Measurements from ENCODE around the gene CCDC154. TPM values are rescaled to one million over a fixed set of nuclear protein-coding genes. Genes with fewer than 3 reads are reported as not detected.

Gene CCDC154
- total and polyA plus RNA-seq, 9 of the 15 experiments (the other 6 are each of a cell fraction or from before 2014, with no cell fraction given) = 0.15 to 1.4 (median 0.20) TPM; not detected in 5

DNA sequence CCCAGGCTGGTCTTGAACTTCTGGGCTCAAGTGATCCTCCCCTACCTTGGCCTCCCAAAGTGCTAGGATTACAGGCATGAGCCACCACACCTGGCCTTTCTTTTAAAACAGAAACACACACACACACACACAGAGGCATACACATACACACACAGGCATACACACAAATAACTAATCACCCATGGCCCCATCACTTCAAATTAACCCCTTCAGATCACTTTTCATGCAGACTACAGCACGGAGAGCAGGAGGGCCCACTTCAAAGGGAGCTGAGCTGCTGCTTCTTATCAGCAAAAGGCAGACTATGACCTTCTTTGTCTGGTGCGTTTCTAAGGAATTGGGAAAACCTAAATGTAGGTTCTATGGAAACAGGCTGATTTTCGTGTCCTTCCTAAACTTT lies 28.6 kb upstream of the CCDC154 start (continued):
- TF ChIP-seq SNAPC5 (CRISPR knock-in tag; IDR thresholded peaks at IDR 0.05) (no peak), PTRF (tag; IDR thresholded peaks at IDR 0.05) (no peak), ZNF668 (CRISPR knock-in tag; IDR thresholded peaks at IDR 0.05) (no peak), BDP1 (IDR thresholded peaks at IDR 0.05; ENCODE audit: insufficient read depth, insufficient read length) (no peak), PHF20 (IDR thresholded peaks at IDR 0.05; ENCODE audit: partially characterized antibody) (no peak), MEF2A (IDR thresholded peaks at IDR 0.05; ENCODE audit: control insufficient read depth, low read depth, low read length) (no peak), RB1 (IDR thresholded peaks at IDR 0.05; ENCODE audit: low read depth) (no peak), RFX5 (IDR thresholded peaks at IDR 0.05; ENCODE audit: low read depth, low read length) (no peak), EP300 (IDR thresholded peaks at IDR 0.05; ENCODE audit: low read length) (no peak), NELFE (IDR thresholded peaks at IDR 0.05; ENCODE audit: insufficient read depth, insufficient read length) (no peak), RHOXF2B (CRISPR knock-in tag; conservative IDR thresholded peaks at IDR 0.05) (no peak), MCM5 (IDR thresholded peaks at IDR 0.05; ENCODE audit: low read depth) (no peak), FIP1L1 (IDR thresholded peaks at IDR 0.05; ENCODE audit: low read depth, low read length, poor library complexity, severe bottlenecking) (no peak), BRF1 (IDR thresholded peaks at IDR 0.05; ENCODE audit: borderline replicate concordance, extremely low read depth, insufficient read length) (no peak), ZNF253 (CRISPR knock-in tag; conservative IDR thresholded peaks at IDR 0.05) (no peak), DPF2 (IDR thresholded peaks at IDR 0.05) (peak; percentile 86)
- TF ChIP-seq, protein P1, sequence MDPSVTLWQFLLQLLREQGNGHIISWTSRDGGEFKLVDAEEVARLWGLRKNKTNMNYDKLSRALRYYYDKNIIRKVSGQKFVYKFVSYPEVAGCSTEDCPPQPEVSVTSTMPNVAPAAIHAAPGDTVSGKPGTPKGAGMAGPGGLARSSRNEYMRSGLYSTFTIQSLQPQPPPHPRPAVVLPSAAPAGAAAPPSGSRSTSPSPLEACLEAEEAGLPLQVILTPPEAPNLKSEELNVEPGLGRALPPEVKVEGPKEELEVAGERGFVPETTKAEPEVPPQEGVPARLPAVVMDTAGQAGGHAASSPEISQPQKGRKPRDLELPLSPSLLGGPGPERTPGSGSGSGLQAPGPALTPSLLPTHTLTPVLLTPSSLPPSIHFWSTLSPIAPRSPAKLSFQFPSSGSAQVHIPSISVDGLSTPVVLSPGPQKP (CRISPR knock-in tag; IDR thresholded peaks at IDR 0.05) = no peak
- TF ChIP-seq, protein P2, sequence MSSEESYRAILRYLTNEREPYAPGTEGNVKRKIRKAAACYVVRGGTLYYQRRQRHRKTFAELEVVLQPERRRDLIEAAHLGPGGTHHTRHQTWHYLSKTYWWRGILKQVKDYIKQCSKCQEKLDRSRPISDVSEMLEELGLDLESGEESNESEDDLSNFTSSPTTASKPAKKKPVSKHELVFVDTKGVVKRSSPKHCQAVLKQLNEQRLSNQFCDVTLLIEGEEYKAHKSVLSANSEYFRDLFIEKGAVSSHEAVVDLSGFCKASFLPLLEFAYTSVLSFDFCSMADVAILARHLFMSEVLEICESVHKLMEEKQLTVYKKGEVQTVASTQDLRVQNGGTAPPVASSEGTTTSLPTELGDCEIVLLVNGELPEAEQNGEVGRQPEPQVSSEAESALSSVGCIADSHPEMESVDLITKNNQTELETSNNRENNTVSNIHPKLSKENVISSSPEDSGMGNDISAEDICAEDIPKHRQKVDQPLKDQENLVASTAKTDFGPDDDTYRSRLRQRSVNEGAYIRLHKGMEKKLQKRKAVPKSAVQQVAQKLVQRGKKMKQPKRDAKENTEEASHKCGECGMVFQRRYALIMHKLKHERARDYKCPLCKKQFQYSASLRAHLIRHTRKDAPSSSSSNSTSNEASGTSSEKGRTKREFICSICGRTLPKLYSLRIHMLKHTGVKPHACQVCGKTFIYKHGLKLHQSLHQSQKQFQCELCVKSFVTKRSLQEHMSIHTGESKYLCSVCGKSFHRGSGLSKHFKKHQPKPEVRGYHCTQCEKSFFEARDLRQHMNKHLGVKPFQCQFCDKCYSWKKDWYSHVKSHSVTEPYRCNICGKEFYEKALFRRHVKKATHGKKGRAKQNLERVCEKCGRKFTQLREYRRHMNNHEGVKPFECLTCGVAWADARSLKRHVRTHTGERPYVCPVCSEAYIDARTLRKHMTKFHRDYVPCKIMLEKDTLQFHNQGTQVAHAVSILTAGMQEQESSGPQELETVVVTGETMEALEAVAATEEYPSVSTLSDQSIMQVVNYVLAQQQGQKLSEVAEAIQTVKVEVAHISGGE (CRISPR knock-in tag; IDR thresholded peaks at IDR 0.05) = no peak
- TF ChIP-seq, protein P3, sequence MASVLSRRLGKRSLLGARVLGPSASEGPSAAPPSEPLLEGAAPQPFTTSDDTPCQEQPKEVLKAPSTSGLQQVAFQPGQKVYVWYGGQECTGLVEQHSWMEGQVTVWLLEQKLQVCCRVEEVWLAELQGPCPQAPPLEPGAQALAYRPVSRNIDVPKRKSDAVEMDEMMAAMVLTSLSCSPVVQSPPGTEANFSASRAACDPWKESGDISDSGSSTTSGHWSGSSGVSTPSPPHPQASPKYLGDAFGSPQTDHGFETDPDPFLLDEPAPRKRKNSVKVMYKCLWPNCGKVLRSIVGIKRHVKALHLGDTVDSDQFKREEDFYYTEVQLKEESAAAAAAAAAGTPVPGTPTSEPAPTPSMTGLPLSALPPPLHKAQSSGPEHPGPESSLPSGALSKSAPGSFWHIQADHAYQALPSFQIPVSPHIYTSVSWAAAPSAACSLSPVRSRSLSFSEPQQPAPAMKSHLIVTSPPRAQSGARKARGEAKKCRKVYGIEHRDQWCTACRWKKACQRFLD (CRISPR knock-in tag; IDR thresholded peaks at IDR 0.05) = 0 out of 2 replicates have a peak, but pooled peaks have one; percentile 23
- TF ChIP-seq, protein P4, sequence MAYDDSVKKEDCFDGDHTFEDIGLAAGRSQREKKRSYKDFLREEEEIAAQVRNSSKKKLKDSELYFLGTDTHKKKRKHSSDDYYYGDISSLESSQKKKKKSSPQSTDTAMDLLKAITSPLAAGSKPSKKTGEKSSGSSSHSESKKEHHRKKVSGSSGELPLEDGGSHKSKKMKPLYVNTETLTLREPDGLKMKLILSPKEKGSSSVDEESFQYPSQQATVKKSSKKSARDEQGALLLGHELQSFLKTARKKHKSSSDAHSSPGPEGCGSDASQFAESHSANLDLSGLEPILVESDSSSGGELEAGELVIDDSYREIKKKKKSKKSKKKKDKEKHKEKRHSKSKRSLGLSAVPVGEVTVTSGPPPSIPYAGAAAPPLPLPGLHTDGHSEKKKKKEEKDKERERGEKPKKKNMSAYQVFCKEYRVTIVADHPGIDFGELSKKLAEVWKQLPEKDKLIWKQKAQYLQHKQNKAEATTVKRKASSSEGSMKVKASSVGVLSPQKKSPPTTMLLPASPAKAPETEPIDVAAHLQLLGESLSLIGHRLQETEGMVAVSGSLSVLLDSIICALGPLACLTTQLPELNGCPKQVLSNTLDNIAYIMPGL (CRISPR knock-in tag; IDR thresholded peaks at IDR 0.05) = no peak
- TF ChIP-seq, protein P5, sequence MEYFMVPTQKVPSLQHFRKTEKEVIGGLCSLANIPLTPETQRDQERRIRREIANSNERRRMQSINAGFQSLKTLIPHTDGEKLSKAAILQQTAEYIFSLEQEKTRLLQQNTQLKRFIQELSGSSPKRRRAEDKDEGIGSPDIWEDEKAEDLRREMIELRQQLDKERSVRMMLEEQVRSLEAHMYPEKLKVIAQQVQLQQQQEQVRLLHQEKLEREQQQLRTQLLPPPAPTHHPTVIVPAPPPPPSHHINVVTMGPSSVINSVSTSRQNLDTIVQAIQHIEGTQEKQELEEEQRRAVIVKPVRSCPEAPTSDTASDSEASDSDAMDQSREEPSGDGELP (CRISPR knock-in tag; IDR thresholded peaks at IDR 0.05; ENCODE audit: borderline replicate concordance) = no peak
